Fibroblast of the aortic adventitia (primary cell): ENCODE measurements around the gene SLC2A14. TPM values are rescaled to one million over a fixed set of nuclear protein-coding genes. Genes with fewer than 3 reads are reported as not detected.
"Not testable (repeated sequence)": the region's sequence is repeated elsewhere in the genome, so short reads cannot be mapped to it uniquely, and the experiment has no call there.

Experiments
- DNase-seq: peaks from one replicate; pipeline ENCODE4 v3.0.0-alpha.2; 2010; ENCODE audit warnings: low read depth
- H3K4me3 ChIP-seq: 2 replicates; pipeline ENCODE4 v1.5.1; 2011; ENCODE audit warnings: low read depth, mild to moderate bottlenecking, control low read depth, low read length, moderate library complexity
- total RNA-seq: library from RNA; depleted of rRNA; stranded (reverse); fragments of >200 nt; gene quantifications from 2 replicates; pipeline ENCODE4 v1.2.3, GENCODE V29; 2012; ENCODE audit warnings: low replicate concordance
- TF ChIP-seq, protein P1 (sequence below): IDR thresholded peaks from 2 replicates; pipeline ENCODE4 v1.5.1; 2011; ENCODE audit warnings: mild to moderate bottlenecking, low read length, control low read depth, inconsistent platforms; ENCODE audit not compliant: insufficient read depth

The SLC2A14 gene
- total RNA-seq, 1 donor: not detected

- no peak overlapping the region for H3K4me3 ChIP-seq
- TF ChIP-seq, protein P1, sequence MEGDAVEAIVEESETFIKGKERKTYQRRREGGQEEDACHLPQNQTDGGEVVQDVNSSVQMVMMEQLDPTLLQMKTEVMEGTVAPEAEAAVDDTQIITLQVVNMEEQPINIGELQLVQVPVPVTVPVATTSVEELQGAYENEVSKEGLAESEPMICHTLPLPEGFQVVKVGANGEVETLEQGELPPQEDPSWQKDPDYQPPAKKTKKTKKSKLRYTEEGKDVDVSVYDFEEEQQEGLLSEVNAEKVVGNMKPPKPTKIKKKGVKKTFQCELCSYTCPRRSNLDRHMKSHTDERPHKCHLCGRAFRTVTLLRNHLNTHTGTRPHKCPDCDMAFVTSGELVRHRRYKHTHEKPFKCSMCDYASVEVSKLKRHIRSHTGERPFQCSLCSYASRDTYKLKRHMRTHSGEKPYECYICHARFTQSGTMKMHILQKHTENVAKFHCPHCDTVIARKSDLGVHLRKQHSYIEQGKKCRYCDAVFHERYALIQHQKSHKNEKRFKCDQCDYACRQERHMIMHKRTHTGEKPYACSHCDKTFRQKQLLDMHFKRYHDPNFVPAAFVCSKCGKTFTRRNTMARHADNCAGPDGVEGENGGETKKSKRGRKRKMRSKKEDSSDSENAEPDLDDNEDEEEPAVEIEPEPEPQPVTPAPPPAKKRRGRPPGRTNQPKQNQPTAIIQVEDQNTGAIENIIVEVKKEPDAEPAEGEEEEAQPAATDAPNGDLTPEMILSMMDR: no peak
- no peak for DNase-seq
Observed at GRCh38 chr12:7837366-7837765, 35.3 kb downstream of the SLC2A14 start.

GRCh38 chr12:7835766-7836165 lies 36.9 kb downstream of the SLC2A14 start:
- no peak for DNase-seq
- TF ChIP-seq, protein P1: no peak
- H3K4me3 ChIP-seq: no peak overlapping the region

GRCh38 chr12:7835116-7835515 lies 37.6 kb downstream of the SLC2A14 start:
- TF ChIP-seq, protein P1: no peak
- DNase-seq: no peak
- no peak overlapping the region for H3K4me3 ChIP-seq

DNA sequence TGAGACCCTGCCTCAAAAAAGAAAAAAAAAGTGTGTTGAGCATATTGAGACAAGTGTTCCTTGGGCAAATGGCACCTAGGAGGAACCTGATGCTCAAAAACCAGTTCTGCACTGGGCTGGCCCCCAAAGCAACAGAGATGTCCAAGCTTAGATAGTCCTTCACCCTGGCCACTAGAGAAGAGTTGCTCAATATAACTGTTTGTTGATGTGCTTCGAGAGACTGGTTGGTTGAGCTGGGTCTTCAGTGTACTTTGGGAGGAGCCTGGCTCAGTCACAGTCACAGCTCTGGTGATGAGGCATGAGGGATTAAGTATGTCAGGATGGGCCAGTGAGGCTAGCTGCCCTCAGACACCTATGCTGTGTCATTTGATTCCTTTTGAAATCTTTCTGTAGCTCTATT lies 38.0 kb downstream of the SLC2A14 start:
- TF ChIP-seq, protein P1: no peak
- no peak overlapping the region for H3K4me3 ChIP-seq
- DNase-seq: no peak

DNA sequence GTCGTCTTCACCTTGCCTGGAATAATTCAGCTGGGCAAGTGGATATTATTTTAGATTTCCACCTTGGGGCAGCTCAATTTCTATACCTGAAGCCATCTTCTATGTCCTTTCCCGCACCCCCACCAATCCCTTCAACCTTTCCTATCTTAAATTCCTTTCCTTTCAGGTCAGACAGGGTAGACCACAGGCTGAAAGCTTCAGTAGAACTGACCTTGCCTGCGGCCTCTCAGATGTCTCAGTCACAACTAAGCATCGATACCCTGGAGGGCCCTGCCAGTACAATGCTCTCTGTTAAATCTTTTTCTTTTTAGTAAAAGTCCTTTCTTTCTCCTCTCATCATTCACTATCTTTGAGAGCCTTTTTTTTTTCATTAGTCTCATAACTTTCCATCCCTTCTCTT lies 38.9 kb downstream of the SLC2A14 start:
- no peak for DNase-seq
- H3K4me3 ChIP-seq: no peak overlapping the region
- TF ChIP-seq, protein P1: no peak

GRCh38 chr12:7833201-7833600 lies 39.5 kb downstream of the SLC2A14 start:
- not testable (repeated sequence) for DNase-seq
- peak overlapping the region; percentile 28 for H3K4me3 ChIP-seq

DNA sequence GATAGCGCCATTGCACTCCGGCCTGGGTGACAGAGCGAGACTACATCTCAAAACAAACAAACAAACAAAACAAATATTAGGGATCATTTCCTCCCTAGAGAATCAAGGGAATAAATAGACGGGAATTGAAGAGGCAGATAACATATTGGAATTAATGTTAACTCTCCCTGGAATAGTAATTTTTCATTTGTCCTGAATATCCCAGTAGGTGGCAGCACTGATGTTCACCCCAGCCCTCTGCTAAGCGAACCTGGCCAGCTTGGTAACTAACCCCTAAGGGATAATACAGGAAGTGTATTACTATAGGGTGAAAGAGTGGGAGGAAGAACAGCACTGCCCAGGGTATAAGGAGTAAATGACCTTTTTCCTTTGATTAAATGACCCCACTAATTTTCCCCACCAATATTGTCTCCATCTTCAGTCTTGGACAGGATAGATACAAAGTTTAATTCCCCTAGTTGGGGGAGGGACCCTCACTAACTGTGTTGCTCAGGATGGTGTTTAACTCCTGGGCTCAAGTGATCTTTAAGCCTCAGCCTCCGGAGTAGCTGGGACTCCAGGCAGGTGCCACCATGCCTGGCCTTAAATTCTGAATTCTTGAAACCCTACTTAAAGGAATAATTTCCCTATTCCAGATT lies 40.5 kb downstream of the SLC2A14 start:
- no peak overlapping the region for H3K4me3 ChIP-seq
- TF ChIP-seq, protein P1: peak; percentile 71
- DNase-seq: peak; percentile 76

GRCh38 chr12:7829737-7830136 lies 43.0 kb downstream of the SLC2A14 start:
- H3K4me3 ChIP-seq, DNase-seq: not testable (repeated sequence)

DNA sequence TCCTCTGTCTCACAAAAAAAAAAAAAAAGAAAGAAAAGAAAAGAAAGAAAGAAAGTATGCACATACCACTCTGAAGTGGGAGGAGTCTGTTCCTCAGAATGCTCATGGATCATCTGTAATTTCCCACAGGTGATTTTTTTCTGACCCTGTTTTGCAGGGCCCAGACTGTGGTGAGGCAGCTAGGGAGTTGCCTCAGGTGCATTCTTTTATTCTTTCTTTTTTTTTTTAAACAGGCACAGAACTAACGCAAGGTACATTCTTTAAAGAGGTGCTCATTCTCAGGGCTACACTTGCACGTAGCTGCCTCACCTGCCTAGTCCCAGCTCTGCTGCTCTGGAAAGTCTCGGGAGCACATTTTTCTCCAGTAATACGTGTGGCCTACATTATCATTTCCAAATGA lies 47.0 kb downstream of the SLC2A14 start:
- not testable (repeated sequence) for H3K4me3 ChIP-seq, DNase-seq
